NCI-H1436 treated with DMSO at 0.1 percent for 48 hours (cell line): ENCODE results near the gene TCF4.
"Not testable (repeated sequence)": the region's sequence is repeated elsewhere in the genome, so short reads cannot be mapped to it uniquely, and the experiment has no call there.

ENCODE experiments used
- DNase-seq: peaks from one replicate; lab custom pipeline; 2025; lab: John Stamatoyannopoulos, UW

Gene TCF4

DNA sequence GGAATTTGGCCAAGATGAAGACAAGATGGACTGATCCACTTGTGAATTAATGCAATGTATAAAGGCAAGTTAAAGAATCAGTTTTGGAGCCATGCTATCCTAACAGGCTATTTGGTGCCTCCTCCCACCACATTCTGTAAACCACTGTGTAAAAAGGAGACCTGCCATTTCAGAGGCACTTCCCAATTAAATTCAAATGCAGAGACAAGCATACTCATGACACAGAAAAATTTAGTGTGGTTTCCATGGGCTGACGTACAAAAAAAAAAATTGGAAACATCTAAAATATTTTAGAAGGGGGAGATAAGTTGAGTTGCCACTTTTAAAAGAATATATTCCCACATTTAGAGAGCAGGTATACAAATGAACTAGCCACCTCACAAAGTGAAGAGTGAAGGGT, 112.1 kb downstream of the TCF4 start:
- no peak for DNase-seq

DNA sequence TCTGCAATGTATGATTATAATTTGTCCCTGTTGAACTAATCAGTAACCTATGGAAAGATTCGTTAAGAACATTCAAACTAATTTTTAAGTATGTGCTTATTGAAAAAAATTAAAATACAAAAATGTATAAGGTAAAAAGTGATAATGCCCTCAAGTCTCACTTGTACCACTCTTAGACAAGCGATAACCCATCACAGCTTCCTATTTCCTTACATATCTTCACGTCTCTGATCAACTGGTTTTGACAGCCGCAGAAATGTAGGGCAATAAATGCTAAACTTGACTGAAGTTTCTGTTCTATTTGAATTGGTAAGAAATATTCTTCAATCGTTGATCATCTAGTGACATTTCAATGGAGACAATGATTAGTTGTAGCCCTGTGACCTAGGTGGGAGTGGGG, 112.5 kb downstream of the TCF4 start:
- DNase-seq, result no peak

DNA sequence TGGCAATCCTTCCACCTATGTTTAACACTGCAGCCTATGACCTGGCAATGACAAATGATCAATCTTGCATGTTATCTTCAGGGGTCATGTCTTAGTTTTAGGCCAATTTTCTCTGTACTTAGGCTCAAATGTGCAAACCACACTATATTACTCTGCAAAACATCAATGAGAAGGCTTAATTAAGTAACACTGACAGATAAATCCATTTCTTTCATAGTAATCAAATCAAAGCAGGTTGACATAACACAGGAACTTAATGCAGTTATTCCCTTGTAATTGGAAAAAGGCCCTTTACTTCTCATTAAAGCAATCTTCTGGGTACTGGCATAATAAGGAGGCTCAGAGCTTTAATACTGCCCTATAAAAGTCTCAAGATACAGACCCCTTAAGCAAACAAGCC, 114.4 kb downstream of the TCF4 start:
- DNase-seq, result no peak

DNA sequence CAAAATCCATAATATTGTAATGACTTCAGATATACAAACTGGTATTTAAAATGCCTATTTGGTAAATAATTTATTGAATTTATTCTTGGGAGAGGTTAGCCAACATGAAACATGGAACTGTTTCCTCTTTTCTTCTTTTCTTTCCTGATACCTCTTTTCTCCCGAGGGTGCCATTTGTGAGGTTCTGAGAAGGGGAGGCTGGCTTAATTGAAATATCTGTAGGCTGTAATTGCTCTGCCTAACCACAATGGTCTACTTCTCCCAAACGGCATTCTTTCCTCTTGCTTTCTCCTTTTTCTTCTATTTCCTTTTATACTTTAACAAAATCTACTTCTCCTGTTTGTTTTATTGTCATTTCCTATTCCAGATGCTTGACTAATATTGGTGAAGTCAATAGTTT, 114.9 kb downstream of the TCF4 start:
- DNase-seq, result no peak

DNA sequence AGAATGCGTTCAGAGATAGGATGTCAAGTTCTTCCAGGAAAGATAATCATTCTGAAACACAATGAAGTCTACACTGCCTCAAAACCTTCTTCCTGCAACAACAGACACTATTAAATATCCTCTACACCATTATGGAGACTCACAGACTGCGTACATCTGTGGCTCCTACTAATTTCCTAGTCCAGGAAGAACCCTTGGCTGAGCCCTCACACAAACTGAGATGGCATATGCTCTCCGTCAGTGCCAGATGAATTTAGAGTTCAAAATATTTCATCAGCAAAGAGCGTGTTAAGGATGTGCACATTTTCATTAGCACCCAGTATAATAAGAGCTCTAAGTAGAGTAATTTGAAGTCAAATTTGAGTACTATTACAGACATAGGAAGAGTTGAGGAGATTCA, 117.2 kb downstream of the TCF4 start:
- DNase-seq, result no peak

DNA sequence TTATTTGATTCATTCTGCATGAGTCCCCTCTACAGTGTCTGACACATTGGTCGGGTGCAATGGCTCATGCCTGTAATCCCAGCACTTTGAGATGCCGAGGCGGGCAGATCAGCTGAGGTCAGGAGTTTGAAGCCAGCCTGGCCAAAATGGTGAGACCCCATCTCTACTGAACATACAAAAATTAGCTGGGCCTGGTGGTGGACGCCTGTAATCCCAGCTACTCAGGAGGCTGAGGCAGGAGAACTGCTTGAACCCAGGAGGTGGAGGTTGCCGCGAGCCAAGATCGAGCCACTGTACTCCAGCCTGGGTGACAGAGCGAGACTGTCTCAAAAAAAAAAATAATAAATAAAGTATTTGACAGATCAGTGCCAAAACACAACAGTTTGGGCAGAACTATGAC, 118.9 kb downstream of the TCF4 start:
- DNase-seq, result not testable (repeated sequence)

DNA sequence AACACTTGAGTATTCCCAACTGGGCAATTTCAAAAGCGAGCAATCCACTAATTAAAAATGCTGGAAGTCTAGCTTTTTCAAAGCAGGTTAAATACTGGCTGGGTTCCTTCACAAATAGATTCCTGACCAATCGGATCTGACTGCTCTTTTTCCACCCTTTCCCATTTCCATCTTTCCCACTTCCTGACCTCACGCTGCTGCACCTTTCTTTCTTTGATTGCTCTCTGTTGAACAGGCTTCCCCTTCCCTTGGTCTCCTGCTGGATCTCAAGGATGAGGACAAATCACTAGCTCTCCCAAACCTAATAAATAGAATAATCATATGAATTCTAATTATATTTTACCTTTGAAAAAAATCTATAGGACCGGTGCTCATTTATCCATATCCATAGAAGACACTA, 121.2 kb downstream of the TCF4 start:
- DNase-seq, result no peak

DNA sequence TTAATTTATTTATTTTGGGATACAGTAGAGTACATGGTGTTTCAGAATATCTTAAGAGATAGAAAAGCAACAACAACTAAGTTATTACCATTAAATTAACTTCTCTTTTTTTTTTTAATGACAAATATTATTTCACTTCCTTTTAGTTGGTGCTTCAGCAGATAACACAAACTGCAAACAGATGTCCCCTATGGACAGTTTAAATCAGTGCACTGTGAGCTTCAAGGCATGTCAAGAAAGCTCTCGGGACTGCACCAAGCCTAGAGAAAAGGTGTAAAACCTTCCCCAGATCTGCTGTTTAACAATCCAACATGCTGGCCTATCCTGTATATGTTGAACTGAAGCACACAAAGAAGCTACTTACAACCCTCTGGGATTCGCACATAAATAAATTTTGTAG, 122.7 kb downstream of the TCF4 start:
- DNase-seq, result no peak

DNA sequence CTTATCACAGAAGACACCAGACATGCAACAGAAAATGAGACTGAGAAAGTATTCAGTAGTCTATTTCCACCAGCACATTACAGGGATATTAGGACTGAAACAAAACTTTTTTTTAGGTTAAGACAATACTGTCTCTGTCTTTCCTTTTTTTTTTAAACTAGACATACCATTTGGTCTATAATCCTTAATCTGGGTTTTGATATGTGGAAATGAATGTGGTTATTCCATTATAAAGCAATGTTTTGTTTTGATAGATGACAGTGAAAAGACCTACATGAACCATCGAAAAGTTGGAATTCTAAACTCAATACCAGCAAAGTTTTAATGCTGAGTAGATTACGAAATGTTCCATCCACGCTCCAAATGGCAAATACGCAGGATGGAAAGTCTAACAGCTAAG, 123.4 kb downstream of the TCF4 start:
- no peak for DNase-seq

DNA sequence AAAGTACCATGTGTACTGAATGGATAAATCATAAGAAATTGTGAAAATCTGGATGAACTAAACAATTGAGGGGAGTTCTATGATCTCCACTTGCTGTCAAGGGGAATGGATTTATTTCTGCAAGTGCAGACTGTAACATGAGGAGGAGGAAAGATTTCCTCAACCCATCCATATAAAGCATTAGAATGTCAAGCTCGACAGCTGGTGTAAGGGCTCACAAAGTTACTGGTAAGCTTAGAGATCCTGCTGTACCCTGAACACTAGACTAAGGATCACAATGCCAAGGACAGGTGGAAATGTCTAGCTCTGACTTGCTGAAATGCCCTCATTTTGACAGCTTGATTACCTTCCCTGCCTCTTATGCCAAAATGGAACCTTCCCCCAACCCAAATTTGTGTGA, 125.3 kb downstream of the TCF4 start:
- no peak for DNase-seq

DNA sequence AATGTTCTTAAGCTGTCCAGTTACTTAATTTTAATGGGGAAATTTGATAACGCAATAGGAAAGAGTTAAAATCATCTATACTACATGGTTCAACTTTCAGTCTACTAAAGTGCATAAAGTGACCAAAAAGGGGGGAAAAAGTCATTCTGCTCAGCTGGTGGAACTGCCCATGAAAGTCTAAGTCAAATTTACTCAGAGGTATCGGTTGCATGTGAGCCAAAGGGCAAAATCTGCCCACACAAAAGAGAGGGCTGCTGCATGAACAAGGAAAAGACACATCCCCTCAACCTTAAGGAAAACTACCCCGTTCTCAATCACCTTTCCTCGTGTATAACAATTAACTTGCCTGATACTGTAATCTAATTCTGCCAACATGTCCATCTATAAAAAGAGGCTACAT, 126.1 kb downstream of the TCF4 start:
- DNase-seq, result no peak

DNA sequence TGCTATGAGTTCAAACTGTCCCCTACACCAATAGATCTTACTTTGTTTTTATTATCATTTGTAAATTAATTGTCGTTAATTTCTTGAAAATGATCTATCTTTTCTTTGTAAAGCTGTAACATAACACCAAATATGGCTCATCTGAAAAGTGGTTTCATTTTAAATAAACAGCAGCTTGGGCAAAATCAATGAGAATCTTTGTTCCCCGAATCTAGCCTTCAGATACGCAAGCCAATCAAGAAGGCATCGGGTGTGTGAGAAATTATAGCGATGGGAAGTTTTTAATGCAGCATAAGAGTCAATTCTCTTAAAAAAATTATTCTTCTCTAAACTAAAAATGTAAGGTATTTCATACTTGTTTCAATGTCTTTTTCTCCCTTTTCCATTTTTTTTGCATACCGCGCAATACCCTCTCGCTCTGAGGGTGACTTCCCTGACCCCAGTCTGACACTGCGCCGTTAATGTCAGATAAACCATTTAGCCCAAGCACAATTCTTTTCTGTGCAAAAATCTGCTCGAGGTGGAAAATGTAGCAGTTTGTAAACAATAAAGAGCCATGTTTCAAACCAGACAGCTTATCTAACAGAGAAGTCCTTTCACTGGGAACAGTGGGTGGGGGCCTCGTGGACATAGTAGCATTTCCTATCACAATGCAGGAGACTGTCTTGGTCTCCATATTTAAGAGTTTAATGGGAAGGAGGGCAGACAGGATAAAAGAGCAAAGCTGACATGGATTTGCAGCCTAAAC, 129.4 kb downstream of the TCF4 start:
- no peak for DNase-seq

DNA sequence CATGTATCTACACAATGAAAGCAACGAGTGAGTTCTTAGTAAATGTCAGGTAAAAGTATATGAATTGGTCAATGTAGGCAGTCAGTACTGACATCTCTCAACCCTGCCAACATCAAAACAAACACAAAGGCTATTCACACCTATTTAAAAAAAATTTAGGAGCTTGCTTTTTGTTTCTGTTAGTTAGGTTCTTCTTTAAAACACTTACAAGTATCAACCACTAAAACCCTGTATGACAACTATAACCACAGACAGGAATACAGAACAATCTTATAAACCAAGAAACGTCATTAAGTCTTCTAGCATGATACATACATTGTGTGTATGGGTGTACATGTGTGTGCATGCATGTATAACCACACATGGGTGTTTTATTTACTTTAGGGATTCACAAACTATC, 131.0 kb downstream of the TCF4 start:
- DNase-seq, result no peak

DNA sequence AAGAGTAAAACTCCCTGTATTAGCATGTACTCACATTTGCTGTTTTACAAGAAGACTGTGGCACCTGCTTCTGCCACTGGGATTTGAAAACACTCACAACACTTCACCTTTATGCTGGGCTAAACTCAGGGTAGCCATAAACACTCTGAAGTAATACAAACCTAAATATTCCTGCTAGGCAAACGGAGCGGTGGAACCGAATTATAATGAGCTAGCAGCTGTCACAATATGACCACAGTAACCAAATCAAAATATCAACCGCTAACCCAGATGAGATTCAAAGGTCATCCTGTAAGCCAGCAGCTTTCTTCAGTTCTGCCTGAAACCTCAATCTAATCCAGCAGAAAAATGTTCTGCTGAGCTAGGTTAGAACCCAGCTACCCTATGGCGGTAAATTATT, 132.1 kb downstream of the TCF4 start:
- DNase-seq, result no peak

DNA sequence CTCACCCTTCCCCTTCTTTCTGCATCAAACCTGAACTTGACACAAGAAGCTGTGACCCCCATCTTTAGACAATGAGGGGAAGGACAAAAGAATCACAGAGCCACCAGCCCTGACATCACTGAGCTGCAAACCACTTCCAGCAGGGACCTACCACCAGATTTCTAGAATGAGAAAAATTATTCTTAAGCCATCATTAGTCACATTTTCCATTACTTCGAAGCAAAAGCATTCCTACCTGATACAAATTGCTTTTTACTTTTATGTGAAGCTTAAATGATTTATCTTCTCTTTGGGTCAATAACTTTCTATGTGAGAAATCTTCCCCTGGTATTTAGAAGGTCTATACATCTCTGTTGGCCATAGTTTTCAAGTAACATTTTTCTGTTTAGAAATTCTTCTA, 134.8 kb downstream of the TCF4 start:
- no peak for DNase-seq

DNA sequence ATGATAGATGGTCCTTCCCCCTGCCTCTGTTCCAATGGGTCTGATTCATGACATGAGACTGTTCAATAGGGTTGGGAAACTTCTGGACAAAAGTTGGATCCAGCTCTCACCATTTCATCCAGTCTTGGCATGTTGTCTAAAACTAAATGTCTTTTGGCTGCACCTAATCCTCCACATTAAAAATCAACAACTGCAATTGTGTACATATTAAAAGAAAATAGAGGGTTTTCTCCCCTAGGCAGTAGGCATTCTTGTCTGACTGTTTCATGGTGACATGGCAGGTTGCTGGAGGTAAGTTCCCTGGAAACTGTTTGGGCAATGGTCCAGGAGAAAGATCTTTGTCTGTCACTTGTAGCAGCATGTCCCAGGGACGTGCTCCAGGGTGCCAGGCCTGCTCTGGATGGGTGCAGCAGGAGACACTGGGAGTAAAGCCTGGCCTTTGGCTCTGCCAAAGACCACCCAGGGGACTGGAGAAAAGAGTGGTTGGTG, 135.8 kb downstream of the TCF4 start:
- DNase-seq, result no peak

DNA sequence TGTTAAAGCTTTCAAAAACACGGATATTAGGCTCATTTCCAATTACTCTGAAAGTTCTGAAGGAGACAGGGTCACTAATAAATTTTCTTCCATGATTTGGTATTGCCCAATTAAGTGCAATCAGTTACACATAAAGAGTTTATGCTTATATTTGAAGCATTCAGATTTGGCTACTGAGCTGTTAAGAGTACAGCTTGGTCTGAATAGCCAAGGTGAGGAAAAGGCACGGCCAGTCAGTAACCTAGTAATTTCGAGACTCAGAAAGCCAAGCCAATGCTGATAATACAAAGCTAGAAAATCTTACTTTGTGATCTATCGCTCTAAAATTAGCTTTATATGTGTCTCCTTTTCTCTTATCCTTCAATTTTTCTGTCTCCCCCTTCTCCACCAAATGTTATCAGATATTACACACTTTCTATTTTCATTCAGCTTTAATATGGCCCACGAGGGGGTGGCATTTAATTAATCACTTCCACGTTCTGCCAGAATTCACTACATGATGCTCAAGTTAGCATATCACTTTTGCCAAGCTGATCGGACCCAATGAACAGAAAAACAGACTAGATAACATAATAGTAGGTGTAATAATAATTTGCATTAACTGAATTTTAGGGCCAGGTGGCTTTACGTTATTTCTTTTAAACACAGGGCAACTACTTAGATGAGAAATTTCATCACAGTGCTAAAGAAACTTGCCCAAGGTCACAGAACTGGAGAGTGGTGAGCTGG, 138.4 kb downstream of the TCF4 start:
- DNase-seq, result no peak

DNA sequence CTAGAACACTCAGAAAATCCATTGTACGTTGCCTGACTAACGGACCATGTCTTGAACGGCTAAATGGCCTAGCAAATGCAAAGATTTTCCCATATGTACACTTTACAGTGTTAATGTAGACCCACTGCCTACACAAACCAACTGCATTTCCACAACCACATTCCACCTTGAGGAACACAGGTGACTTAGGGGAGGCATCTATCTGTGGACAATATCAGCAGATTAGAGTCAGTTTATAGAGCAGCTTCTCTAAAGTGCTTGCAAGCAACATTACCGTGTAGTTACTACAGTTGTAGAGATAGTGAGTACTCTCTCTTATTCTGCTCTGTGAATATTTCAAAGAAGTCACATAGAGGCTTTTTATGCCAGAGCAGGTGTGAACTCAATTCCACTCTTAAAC, 139.6 kb downstream of the TCF4 start:
- DNase-seq, result no peak

DNA sequence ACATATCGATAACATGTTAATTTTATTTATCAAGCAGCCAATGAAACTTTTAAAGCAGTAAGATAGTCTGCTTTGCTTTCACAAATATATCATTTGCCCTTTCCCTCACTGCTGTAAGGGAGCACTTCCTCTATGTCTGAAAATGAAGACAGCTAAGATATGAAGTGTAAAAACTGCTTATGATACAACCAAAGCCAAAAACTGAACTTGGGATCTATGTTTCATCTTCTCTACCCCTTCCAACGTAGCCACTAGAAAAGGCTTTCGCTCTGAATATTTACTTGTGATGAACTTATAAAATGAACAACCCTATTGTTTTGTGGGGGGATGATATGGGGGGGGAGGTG, 140.3 kb downstream of the TCF4 start:
- DNase-seq, result no peak

DNA sequence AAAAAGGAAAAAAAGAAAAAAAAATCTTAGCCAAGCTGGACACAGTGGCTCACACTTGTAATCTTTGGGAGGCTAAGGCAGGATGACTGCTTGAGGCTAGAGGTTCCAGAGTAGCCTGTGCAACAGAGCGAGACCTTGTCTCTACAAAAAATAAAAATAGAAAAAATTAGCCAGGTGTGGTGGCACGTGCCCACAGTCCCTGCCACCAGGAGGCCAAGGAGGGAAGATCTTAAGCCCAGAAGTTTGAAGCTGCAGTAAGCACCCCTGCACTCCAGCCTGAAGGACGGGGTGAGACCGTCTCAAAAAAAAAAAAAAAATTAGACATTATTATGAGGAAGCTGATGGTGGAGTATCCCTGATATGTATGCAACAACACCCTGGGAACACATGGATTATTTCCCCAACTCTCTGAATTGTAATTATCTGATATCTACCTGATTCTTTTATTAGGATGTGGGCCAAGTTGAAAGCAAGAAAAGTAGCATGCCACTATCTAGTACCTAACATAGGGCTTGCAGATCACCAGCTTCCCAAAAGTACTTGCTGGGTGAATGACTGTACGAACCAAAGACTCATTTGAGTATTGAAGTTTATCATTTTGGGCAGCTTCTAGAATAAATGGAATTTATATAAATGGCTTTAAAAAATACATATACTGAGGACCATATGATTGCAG, 140.9 kb downstream of the TCF4 start:
- no peak for DNase-seq

DNA sequence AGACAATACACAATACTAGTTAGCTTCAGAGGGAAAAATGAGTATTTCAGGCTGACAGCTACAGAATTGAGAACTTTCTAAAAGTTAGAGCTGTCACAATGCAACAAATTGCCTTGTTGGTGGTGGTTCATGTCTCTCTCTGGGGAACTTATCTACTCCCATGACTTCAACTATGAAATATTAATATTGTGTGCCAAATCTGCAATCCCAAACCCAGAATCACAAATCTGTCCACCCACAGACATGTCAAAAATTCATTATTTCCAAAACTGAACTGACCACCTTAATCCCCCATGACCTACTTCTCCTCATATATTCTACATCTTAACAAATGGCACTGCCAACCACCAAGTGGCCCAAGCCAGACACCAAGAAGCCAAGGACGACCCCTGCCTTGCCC, 143.5 kb downstream of the TCF4 start:
- DNase-seq, result no peak

DNA sequence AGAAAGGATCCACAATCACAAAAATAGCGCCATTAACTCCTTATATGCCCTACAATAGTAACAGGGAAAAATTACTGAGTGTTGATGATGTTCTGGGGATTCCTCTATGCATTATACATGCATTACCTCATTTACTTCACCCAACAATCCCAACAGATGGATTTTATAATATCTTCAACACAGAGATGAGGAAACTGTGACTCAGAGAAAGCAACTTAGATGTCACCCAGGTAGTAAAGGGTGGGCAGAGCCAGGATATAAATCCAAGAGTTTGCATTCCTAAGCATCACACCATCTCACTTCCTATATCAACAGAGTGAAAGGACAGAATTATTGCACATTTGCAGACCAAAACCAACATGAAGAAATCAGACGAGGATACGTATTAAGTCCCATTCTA, 144.2 kb downstream of the TCF4 start:
- no peak for DNase-seq

DNA sequence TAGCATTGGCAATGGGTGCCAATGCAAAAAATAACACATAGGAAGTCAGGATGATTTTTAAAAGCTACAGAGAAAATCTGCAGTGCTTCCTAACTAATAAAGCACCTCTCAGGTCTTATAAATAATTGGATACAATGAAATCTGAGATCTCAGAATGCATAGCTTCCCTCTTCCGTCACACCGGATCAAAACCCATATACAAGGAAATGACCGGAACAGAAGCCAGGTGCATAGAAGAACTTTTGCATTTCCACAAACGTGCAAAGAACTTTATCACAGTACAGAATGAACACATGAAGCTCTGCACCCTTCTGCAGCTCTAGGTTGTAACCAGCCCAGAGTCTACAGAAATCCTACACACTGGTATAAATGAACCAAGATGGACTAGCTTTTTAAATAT, 145.4 kb downstream of the TCF4 start:
- DNase-seq, result no peak
